HG02798 (cell line): Measurements from ENCODE around the gene TCEANC.
"Not testable (repeated sequence)": the region's sequence is repeated elsewhere in the genome, so short reads cannot be mapped to it uniquely, and the experiment has no call there.

Source experiments
- ATAC-seq: cut with Tn5 transposase; IDR thresholded peaks from one replicate; pipeline ENCODE4 v1.9.1; 2021; ENCODE audit warnings: mild to moderate bottlenecking; ENCODE audit not compliant: unreplicated experiment, poor library complexity

TCEANC gene

GRCh38 chrX:13652850-13653693 lies at the start of gene TCEANC:
Gene TCEANC (plus strand): TSS chrX:13653141. CDS start chrX:13662509, 9,368 bp downstream.
- ATAC-seq: peak; percentile 96

GRCh38 chrX:13605611-13606010 lies 47.3 kb upstream of the TCEANC start:
- no peak for ATAC-seq

GRCh38 chrX:13607331-13607995 lies 45.5 kb upstream of the TCEANC start:
- no peak for ATAC-seq

GRCh38 chrX:13607996-13608365 lies 45.0 kb upstream of the TCEANC start:
- no peak for ATAC-seq

- ATAC-seq: no peak
Observed at GRCh38 chrX:13614154-13614553, 38.8 kb upstream of the TCEANC start.

GRCh38 chrX:13620207-13620606 lies 32.7 kb upstream of the TCEANC start:
- no peak for ATAC-seq

GRCh38 chrX:13622401-13622964 lies 30.5 kb upstream of the TCEANC start:
- no peak for ATAC-seq

GRCh38 chrX:13627306-13627705 lies 25.6 kb upstream of the TCEANC start:
- no peak for ATAC-seq

GRCh38 chrX:13637224-13637623 lies 15.7 kb upstream of the TCEANC start:
- not testable (repeated sequence) for ATAC-seq

- no peak for ATAC-seq
Observed at GRCh38 chrX:13638021-13638420, 14.9 kb upstream of the TCEANC start.

GRCh38 chrX:13638826-13639225 lies 14.1 kb upstream of the TCEANC start:
- ATAC-seq: no peak

- not testable (repeated sequence) for ATAC-seq
Observed at GRCh38 chrX:13641684-13642083, 11.3 kb upstream of the TCEANC start.

- ATAC-seq: no peak
Observed at GRCh38 chrX:13645464-13646153, 7.3 kb upstream of the TCEANC start.

- no peak for ATAC-seq
Observed at GRCh38 chrX:13646154-13646549, 6.8 kb upstream of the TCEANC start.

GRCh38 chrX:13647709-13648212 lies 5.2 kb upstream of the TCEANC start:
- ATAC-seq: no peak

GRCh38 chrX:13648336-13648735 lies 4.6 kb upstream of the TCEANC start:
- not testable (repeated sequence) for ATAC-seq

- no peak for ATAC-seq
Observed at GRCh38 chrX:13649838-13650237, 3.1 kb upstream of the TCEANC start.

GRCh38 chrX:13650318-13650717 lies 2.6 kb upstream of the TCEANC start:
- ATAC-seq: no peak

GRCh38 chrX:13651150-13651549 lies 1.8 kb upstream of the TCEANC start:
- ATAC-seq: no peak

GRCh38 chrX:13652287-13652793 lies 601 bp upstream of the TCEANC start:
- no peak for ATAC-seq
